GM18505 (cell line): Measurements from ENCODE around the gene SEMA6A.

Source experiments
- ATAC-seq: cut with Tn5 transposase; IDR thresholded peaks from one replicate; pipeline ENCODE4 v1.9.1; 2021; ENCODE audit not compliant: unreplicated experiment
- POLR2A ChIP-seq: IDR thresholded peaks from 4 replicates; pipeline ENCODE4 v1.6.1; 2011; ENCODE audit warnings: borderline replicate concordance; ENCODE audit not compliant: insufficient read depth, insufficient read length; ENCODE audit errors: extremely low read depth

Gene SEMA6A

GRCh38 chr5:116401576-116401975 is 173.0 kb downstream of the SEMA6A start:
- TF ChIP-seq POLR2A, result no peak
- no peak for ATAC-seq

DNA sequence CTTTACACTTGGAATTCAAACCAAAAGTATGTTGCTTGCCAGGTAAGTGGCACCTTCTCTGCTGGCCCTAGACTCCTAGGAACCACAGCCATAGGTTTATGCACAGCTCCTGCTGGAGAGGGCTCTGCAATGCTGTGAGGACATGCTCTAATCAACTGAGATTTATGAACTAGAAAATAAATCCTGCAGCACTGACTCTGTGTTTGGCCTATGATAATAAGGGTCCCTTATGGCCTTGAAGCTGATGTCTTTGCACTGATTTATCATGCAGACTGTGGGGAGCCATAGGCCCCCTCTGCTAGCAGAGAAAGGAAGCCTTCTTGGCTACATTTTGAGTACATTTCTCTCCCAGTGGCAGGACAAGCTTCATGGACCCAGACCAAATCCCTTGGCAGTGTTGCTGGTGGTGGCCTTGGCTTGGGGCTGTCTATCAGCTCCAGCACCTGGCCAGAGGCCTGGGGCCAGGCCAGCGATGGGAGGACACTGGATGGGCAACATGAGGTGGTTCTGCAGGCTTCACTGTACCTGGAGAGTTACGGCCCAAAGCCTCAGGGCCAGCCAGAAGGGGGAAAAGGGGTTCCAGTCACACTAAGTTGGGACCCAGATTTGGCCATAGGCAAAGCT is 178.0 kb downstream of the SEMA6A start:
- no peak for ATAC-seq
- no peak for TF ChIP-seq POLR2A

DNA sequence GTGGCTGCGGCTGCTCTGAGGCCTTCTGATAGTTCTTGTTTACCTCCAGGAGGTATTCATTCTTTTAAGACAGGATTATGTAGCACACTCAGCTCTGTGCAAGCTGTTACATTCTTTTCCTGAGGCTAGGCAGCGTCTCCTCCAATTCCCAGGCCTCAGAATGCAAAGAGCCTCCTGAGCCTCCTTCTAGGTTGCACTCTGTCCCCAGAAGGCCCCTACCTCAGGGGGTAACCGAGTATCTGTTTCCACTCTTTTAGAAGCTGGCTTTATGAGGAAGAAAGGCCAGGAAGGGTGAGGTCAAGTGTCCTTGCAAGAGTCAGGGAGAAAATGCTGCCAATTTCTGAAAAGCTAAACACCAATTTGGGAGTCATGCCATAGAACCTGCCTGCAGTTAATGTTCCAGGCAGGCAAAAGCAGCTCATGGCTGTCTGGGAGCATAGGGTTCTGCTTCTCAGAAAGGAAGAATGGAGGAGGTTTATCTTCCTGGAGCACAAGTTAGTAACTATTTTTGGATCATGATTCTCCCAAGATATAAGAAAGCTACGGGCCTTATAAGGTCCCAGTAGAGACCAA is 178.9 kb downstream of the SEMA6A start:
- no peak for TF ChIP-seq POLR2A
- ATAC-seq, result no peak

- no peak for ATAC-seq
- TF ChIP-seq POLR2A, result no peak
Observed at GRCh38 chr5:116395226-116395625, 179.4 kb downstream of the SEMA6A start.

DNA sequence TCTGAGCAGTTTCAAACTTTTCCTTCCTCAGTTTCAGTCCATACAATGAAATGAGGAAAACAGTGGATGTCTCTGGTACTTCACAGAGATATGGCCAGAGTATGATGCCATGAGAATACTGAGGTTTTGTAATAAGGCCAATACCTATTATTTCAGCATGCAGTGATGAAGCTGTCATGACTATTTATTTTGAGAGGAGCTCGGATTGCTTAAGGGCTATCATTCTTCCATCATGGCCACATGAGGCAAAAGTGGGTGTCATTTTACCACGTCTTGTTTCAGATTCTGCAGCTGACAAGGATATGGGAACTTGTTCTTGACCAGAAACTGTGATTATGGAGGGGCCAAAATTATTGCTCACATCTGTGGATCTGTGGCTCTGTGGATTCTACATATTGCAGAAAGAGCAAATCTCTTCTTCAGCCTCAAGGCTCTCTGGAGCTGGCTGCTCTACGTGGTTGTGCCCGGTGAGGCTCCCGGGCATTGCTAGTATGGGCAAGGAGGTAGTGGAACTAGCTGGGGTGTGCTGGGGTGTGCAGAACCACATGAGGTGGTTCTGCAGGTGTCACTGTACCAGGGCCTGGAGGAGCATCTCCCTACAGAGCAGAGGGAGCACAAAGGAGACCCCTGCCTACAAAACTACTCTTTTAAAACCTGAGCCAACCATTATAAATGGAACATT is 180.3 kb downstream of the SEMA6A start:
- no peak for TF ChIP-seq POLR2A
- ATAC-seq, result no peak
